Measurements from ENCODE around the gene DNAH6.

DNAH6 gene

GRCh38 chr2:84636080-84636971, 120.0 kb downstream of the DNAH6 start:
- DNase-seq (ENCODE audit: low read depth), result no peak
- TF ChIP-seq MAX (IDR thresholded peaks at IDR 0.05; ENCODE audit: low read depth, low read length) (no peak), MYC (IDR thresholded peaks at IDR 0.05; ENCODE audit: low read depth, low read length) (no peak), POLR2A (IDR thresholded peaks at IDR 0.05; ENCODE audit: extremely low read depth, insufficient read length) (no peak), CTCF (IDR thresholded peaks at IDR 0.05; ENCODE audit: low read depth, low read length) (no peak)
- H3K4me3 ChIP-seq (ENCODE audit: low read depth, low read length), result no peak overlapping the region

GRCh38 chr2:84639751-84640150, 123.5 kb downstream of the DNAH6 start:
- H3K4me3 ChIP-seq (ENCODE audit: low read depth, low read length), result no peak overlapping the region
- no peak for TF ChIP-seq CTCF (IDR thresholded peaks at IDR 0.05; ENCODE audit: low read depth, low read length)
- TF ChIP-seq MYC (IDR thresholded peaks at IDR 0.05; ENCODE audit: low read depth, low read length), result no peak
- no peak for DNase-seq (ENCODE audit: low read depth)

- TF ChIP-seq MYC (IDR thresholded peaks at IDR 0.05; ENCODE audit: low read depth, low read length) (no peak), MAX (IDR thresholded peaks at IDR 0.05; ENCODE audit: low read depth, low read length) (no peak), POLR2A (IDR thresholded peaks at IDR 0.05; ENCODE audit: extremely low read depth, insufficient read length) (no peak), CTCF (IDR thresholded peaks at IDR 0.05; ENCODE audit: low read depth, low read length) (no peak)
- H3K4me3 ChIP-seq (ENCODE audit: low read depth, low read length), result no peak overlapping the region
- no peak for DNase-seq (ENCODE audit: low read depth)
These were observed 124.1 kb downstream of the DNAH6 start for GRCh38 chr2:84640411-84640810.

GRCh38 chr2:84641021-84641420, 124.7 kb downstream of the DNAH6 start:
- DNase-seq (ENCODE audit: low read depth), result no peak
- H3K4me3 ChIP-seq (ENCODE audit: low read depth, low read length), result no peak overlapping the region
- TF ChIP-seq MYC (IDR thresholded peaks at IDR 0.05; ENCODE audit: low read depth, low read length) (no peak), MAX (IDR thresholded peaks at IDR 0.05; ENCODE audit: low read depth, low read length) (no peak), CTCF (IDR thresholded peaks at IDR 0.05; ENCODE audit: low read depth, low read length) (no peak), POLR2A (IDR thresholded peaks at IDR 0.05; ENCODE audit: extremely low read depth, insufficient read length) (no peak)

- no peak for DNase-seq (ENCODE audit: low read depth)
- no peak overlapping the region for H3K4me3 ChIP-seq (ENCODE audit: low read depth, low read length)
- no peak for TF ChIP-seq POLR2A (IDR thresholded peaks at IDR 0.05; ENCODE audit: extremely low read depth, insufficient read length)
These were observed 127.7 kb downstream of the DNAH6 start for GRCh38 chr2:84643991-84644390.

GRCh38 chr2:84646514-84646913, 130.2 kb downstream of the DNAH6 start:
- DNase-seq (ENCODE audit: low read depth), result no peak
- no peak overlapping the region for H3K4me3 ChIP-seq (ENCODE audit: low read depth, low read length)
- TF ChIP-seq POLR2A (IDR thresholded peaks at IDR 0.05; ENCODE audit: extremely low read depth, insufficient read length), result no peak
- no peak for TF ChIP-seq MAX (IDR thresholded peaks at IDR 0.05; ENCODE audit: low read depth, low read length)
- TF ChIP-seq MYC (IDR thresholded peaks at IDR 0.05; ENCODE audit: low read depth, low read length), result no peak
- no peak for TF ChIP-seq CTCF (IDR thresholded peaks at IDR 0.05; ENCODE audit: low read depth, low read length)

Data from NB4 (cell line).